PC-3 (cell line): ENCODE results near the gene SEMA3D.

Experiments used
- EZH2 ChIP-seq: fragments of 300-600 bp; sonication (generic); IDR thresholded peaks from one replicate; pipeline ENCODE4 v1.6.1; 2017; ENCODE audit warnings: antibody characterized with exemption, mild to moderate bottlenecking, low read length; ENCODE audit not compliant: unreplicated experiment
- TF ChIP-seq, protein P1 (sequence below): fragments of 300-600 bp; sonication (generic); conservative IDR thresholded peaks from 2 replicates; pipeline ENCODE4 v1.5.1; 2017; ENCODE audit warnings: antibody characterized with exemption, low read depth, mild to moderate bottlenecking, low read length

GRCh38 chr7:85154282-85154937 is 32.4 kb downstream of the SEMA3D start:
- TF ChIP-seq, protein P1, sequence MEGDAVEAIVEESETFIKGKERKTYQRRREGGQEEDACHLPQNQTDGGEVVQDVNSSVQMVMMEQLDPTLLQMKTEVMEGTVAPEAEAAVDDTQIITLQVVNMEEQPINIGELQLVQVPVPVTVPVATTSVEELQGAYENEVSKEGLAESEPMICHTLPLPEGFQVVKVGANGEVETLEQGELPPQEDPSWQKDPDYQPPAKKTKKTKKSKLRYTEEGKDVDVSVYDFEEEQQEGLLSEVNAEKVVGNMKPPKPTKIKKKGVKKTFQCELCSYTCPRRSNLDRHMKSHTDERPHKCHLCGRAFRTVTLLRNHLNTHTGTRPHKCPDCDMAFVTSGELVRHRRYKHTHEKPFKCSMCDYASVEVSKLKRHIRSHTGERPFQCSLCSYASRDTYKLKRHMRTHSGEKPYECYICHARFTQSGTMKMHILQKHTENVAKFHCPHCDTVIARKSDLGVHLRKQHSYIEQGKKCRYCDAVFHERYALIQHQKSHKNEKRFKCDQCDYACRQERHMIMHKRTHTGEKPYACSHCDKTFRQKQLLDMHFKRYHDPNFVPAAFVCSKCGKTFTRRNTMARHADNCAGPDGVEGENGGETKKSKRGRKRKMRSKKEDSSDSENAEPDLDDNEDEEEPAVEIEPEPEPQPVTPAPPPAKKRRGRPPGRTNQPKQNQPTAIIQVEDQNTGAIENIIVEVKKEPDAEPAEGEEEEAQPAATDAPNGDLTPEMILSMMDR: no peak
- TF ChIP-seq EZH2: no peak
